IMR-90 (cell line): ENCODE data around the gene GRIK1. TPM values are rescaled to one million over a fixed set of nuclear protein-coding genes. Genes with fewer than 3 reads are reported as not detected.

Source experiments
- ATAC-seq: fragments of 200-7000 bp; cut with Tn5 transposase; 2 replicates; pipeline ENCODE4 v1.9.1; 2020; ENCODE audit warnings: low read depth, mild to moderate bottlenecking, moderate library complexity
- BruUV-seq: library from RNA; stranded (reverse); fragments of 400-500 nt; replicated peaks from 2 replicates; lab custom pipeline; 2021; lab: Mats Ljungman, UMichigan
- CTCF ChIA-PET: fragments of 300-600 bp; formaldehyde crosslinking; extraction: SDS; loops from one replicate; lab custom pipeline; 2021; ENCODE audit warnings: antibody characterized with exemption; lab: Yijun Ruan, JAX
- POLR2A ChIA-PET: fragments of 300-600 bp; sonication (Branson Sonifier 250); formaldehyde crosslinking; loops from one replicate; lab custom pipeline; 2022; ENCODE audit warnings: antibody characterized with exemption; ENCODE audit not compliant: unreplicated experiment; lab: Charles Lee
- DNase-seq: peaks from one replicate; pipeline ENCODE4 v3.0.0; 2013
- H2AFZ ChIP-seq: replicated peaks from 2 replicates; pipeline ENCODE3; 2013; ENCODE audit warnings: low read length, mild to moderate bottlenecking; ENCODE audit not compliant: poor library complexity
- H2AK5ac ChIP-seq: 2 replicates; pipeline ENCODE4 v1.6.1; 2013; ENCODE audit warnings: low read depth, low read length, inconsistent platforms
- H2AK9ac ChIP-seq: replicated peaks from 2 replicates; pipeline ENCODE3; 2013; ENCODE audit warnings: mild to moderate bottlenecking, low read depth, low read length, moderate library complexity; ENCODE audit not compliant: poor library complexity
- H2BK120ac ChIP-seq: 2 replicates; pipeline ENCODE4 v1.6.1; 2013; ENCODE audit warnings: low read depth, low read length, inconsistent platforms
- H2BK15ac ChIP-seq: 3 replicates; pipeline ENCODE4 v1.6.1; 2013; ENCODE audit warnings: low read depth, low read length, inconsistent platforms
- H2BK20ac ChIP-seq: 2 replicates; pipeline ENCODE4 v1.6.1; 2013; ENCODE audit warnings: low read depth, mild to moderate bottlenecking, inconsistent platforms, low read length, moderate library complexity
- H2BK5ac ChIP-seq: 2 replicates; pipeline ENCODE4 v1.6.1; 2013; ENCODE audit warnings: mild to moderate bottlenecking, low read depth, low read length, inconsistent platforms; ENCODE audit not compliant: poor library complexity, severe bottlenecking
- H3K14ac ChIP-seq: replicated peaks from 2 replicates; pipeline ENCODE4 v1.6.1; 2013; ENCODE audit warnings: low read depth, low read length, inconsistent platforms
- H3K18ac ChIP-seq: 2 replicates; pipeline ENCODE4 v1.6.1; 2013; ENCODE audit warnings: low read depth, low read length, control low read depth
- H3K23ac ChIP-seq: 2 replicates; pipeline ENCODE4 v1.6.1; 2013; ENCODE audit warnings: low read depth, low read length, inconsistent platforms
- H3K27ac ChIP-seq: 2 replicates; pipeline ENCODE4 v1.5.1; 2013; ENCODE audit warnings: mild to moderate bottlenecking, control low read depth, low read length; ENCODE audit not compliant: insufficient read depth
- H3K27me3 ChIP-seq: 2 replicates; pipeline ENCODE4 v1.6.1; 2013; ENCODE audit warnings: low read length; ENCODE audit not compliant: control insufficient read depth, insufficient read depth
- H3K36me3 ChIP-seq: 2 replicates; pipeline ENCODE4 v1.6.1; 2013; ENCODE audit warnings: low read length, mixed read lengths; ENCODE audit not compliant: control insufficient read depth, insufficient read depth
- H3K4ac ChIP-seq: 2 replicates; pipeline ENCODE4 v1.6.1; 2013; ENCODE audit warnings: low read depth, low read length, inconsistent platforms
- H3K4me1 ChIP-seq: 2 replicates; pipeline ENCODE4 v1.6.1; 2013; ENCODE audit warnings: low read length, mixed read lengths; ENCODE audit not compliant: control insufficient read depth, insufficient read depth
- H3K4me2 ChIP-seq: 2 replicates; pipeline ENCODE4 v1.6.1; 2013; ENCODE audit warnings: low read depth, mild to moderate bottlenecking, control low read depth, low read length, moderate library complexity
- H3K4me3 ChIP-seq: 2 replicates; pipeline ENCODE4 v1.5.1; 2013; ENCODE audit warnings: low read depth, mild to moderate bottlenecking, control low read depth, low read length, moderate library complexity; ENCODE audit not compliant: insufficient read depth
- H3K56ac ChIP-seq: 2 replicates; pipeline ENCODE4 v1.6.1; 2013; ENCODE audit warnings: low read length, inconsistent platforms; ENCODE audit not compliant: insufficient read depth; ENCODE audit errors: extremely low read depth
- H3K79me1 ChIP-seq, 2 experiments: 2 replicates each; pipeline ENCODE4 v1.6.1; 2013; ENCODE audit warnings: low read length in 2 of 2, inconsistent platforms in 1 of 2, low read depth in 1 of 2
- H3K9ac ChIP-seq: 2 replicates; pipeline ENCODE4 v1.6.1; 2013; ENCODE audit warnings: low read depth, low read length, control low read depth
- H3K9me1 ChIP-seq: 2 replicates; pipeline ENCODE4 v1.6.1; 2013; ENCODE audit warnings: low read length, inconsistent platforms; ENCODE audit not compliant: insufficient read depth
- H3K9me3 ChIP-seq: 2 replicates; pipeline ENCODE4 v1.6.1; 2013; ENCODE audit warnings: low read length; ENCODE audit not compliant: control insufficient read depth, insufficient read depth
- H4K20me1 ChIP-seq: 2 replicates; pipeline ENCODE4 v1.6.1; 2013; ENCODE audit warnings: low read length, inconsistent platforms; ENCODE audit not compliant: insufficient read depth
- H4K5ac ChIP-seq: 2 replicates; pipeline ENCODE4 v1.6.1; 2013; ENCODE audit warnings: mild to moderate bottlenecking, low read depth, low read length, control low read depth
- H4K8ac ChIP-seq, 2 experiments: 2 replicates each; pipeline ENCODE4 v1.6.1; 2013; ENCODE audit warnings: low read depth in 2 of 2, low read length in 2 of 2, control low read depth in 1 of 2, inconsistent platforms in 1 of 2
- H4K91ac ChIP-seq: 2 replicates; pipeline ENCODE4 v1.6.1; 2013; ENCODE audit warnings: low read depth, low read length, inconsistent platforms; ENCODE audit not compliant: insufficient read depth
- CHD1 ChIP-seq: IDR thresholded peaks from 2 replicates; pipeline ENCODE4 v1.6.1; 2012; ENCODE audit warnings: low read depth, low read length, improper control_type of control experiment
- MAFK ChIP-seq: IDR thresholded peaks from 2 replicates; pipeline ENCODE4 v1.6.1; 2012; ENCODE audit warnings: low read depth, low read length, improper control_type of control experiment
- MXI1 ChIP-seq: IDR thresholded peaks from 2 replicates; pipeline ENCODE4 v1.6.1; 2012; ENCODE audit warnings: low read depth, mild to moderate bottlenecking, low read length, moderate library complexity, borderline replicate concordance
- NFE2L2 ChIP-seq: fragments of 150-350 bp; IDR thresholded peaks from 2 replicates; pipeline ENCODE4 v1.6.1; 2016; ENCODE audit warnings: low read depth, mild to moderate bottlenecking, low read length
- POLR2A ChIP-seq: IDR thresholded peaks from 2 replicates; pipeline ENCODE4 v1.6.1; 2012; ENCODE audit warnings: mild to moderate bottlenecking, low read depth, low read length
- RAD21 ChIP-seq: IDR thresholded peaks from 2 replicates; pipeline ENCODE4 v1.6.1; 2012; ENCODE audit warnings: low read length, improper control_type of control experiment
- RCOR1 ChIP-seq: IDR thresholded peaks from 2 replicates; pipeline ENCODE4 v1.6.1; 2012; ENCODE audit warnings: mild to moderate bottlenecking, low read length, improper control_type of control experiment; ENCODE audit not compliant: insufficient replicate concordance
- RFX5 ChIP-seq: IDR thresholded peaks from 2 replicates; pipeline ENCODE4 v1.8.0; 2012; ENCODE audit warnings: low read depth, mild to moderate bottlenecking, low read length, moderate library complexity
- WGBS, 2 experiments: methylation state at CpG; one replicate each; pipeline versions ENCODE4 v1.1.5 to v1.1.7; 2013; ENCODE audit warnings: missing lambda C conversion rate in 2 of 2; ENCODE audit not compliant: insufficient read length in 1 of 2; ENCODE audit errors: extremely low coverage in 2 of 2; 5-methylcytosine and 5-hydroxymethylcytosine counted together
- dilution Hi-C: fragments of 300-500 bp; cut with HindIII; formaldehyde crosslinking; loops from one replicate; pipeline ENCODE4 v1.14.3; 2018; ENCODE audit warnings: low sequenced_read_pairs; ENCODE audit not compliant: unreplicated experiment
- in situ Hi-C: fragments of 300-500 bp; cut with MboI; formaldehyde crosslinking; loops from 3 replicates; pipeline ENCODE4 v1.14.3; 2019; ENCODE audit warnings: low sequenced_read_pairs, inconsistent platforms, mixed read lengths
- intact Hi-C: fragments of 100-400 bp; cut with micrococcal nuclease; formaldehyde crosslinking; loops from 2 replicates; pipeline ENCODE4 v1.10.0; 2022
- polyA plus RNA-seq, 3 experiments: library from polyadenylated mRNA; depleted of rRNA; stranded (reverse); fragments of >200 nt; gene quantifications; 2 replicates each; pipeline ENCODE4 v1.2.3, GENCODE V29; 2012; ENCODE audit warnings: low replicate concordance in 1 of 3
- total RNA-seq: library from RNA; depleted of rRNA; stranded (reverse); fragments of >200 nt; gene quantifications from 2 replicates; pipeline ENCODE4 v1.2.3, GENCODE V29; 2012

Gene GRIK1
- total and polyA plus RNA-seq, 2 of the 4 experiments (the other 2 are of a cell fraction) = not detected

DNA sequence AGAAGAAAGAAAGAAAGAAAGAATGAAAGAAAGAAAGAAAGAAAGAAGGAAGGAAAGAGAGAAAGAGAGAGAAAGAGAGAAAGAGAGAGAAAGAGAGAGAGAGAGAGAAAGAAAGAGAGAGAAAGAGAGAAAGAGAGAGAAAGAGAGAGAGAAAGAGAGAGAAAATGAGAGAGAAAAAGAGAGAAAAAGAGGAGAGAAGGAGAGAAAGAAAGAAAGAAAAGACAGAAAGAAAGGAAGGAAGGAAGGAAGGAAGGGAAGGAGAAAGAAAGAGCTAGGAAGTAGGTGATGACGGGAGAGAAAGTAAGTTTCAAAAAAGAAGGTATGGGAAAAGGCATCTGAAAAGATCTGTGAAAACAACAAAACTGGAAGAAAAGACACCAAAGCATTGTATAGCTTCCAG is 72.0 kb downstream of the GRIK1 start:
- H3K4me1 ChIP-seq = no peaks in the 10 kb centered on the region
- H2BK5ac ChIP-seq = no peak overlapping the region
- H3K27ac ChIP-seq = no peak overlapping the region
- intact Hi-C loops = no loop called here
- no peaks in the 10 kb centered on the region for H3K9me1 ChIP-seq
- H3K9me3 ChIP-seq = no peaks in the 10 kb centered on the region
- H2BK15ac ChIP-seq = no peak overlapping the region
- no peak overlapping the region for H2AK9ac ChIP-seq
- no peaks in the 10 kb centered on the region for H4K20me1 ChIP-seq
- TF ChIP-seq RFX5 (no peak), CHD1 (no peak), RAD21 (no peak), NFE2L2 (no peak), POLR2A (no peak), RCOR1 (no peak), MAFK (no peak), MXI1 (no peak)
- H4K8ac ChIP-seq = no peak overlapping the region
- H3K9ac ChIP-seq = no peak overlapping the region
- no peak overlapping the region for H3K56ac ChIP-seq
- H2AK5ac ChIP-seq = no peak overlapping the region
- no peak overlapping the region for H3K4ac ChIP-seq
- in situ Hi-C loops = no loop called here
- H3K4me2 ChIP-seq = no peak overlapping the region
- no TSS peak for BruUV-seq
- dilution Hi-C loops = no loop called here
- H4K91ac ChIP-seq = no peak overlapping the region
- H4K5ac ChIP-seq = no peak overlapping the region
- no peak overlapping the region for H3K23ac ChIP-seq
- ATAC-seq = no peak
- H3K36me3 ChIP-seq = no peaks in the 10 kb centered on the region
- WGBS, 2 experiments = 100% methylated on average over 1 of the region's 1 CpG; no CpG with 5 or more reads in 1 of the 2 experiments
- no peak overlapping the region for H3K4me3 ChIP-seq
- no peaks in the 10 kb centered on the region for H3K79me1 ChIP-seq
- no peaks in the 10 kb centered on the region for H3K27me3 ChIP-seq
- ChIA-PET POLR2A (no interaction called here), CTCF (no interaction called here)
- no peak overlapping the region for H2BK120ac ChIP-seq
- no peak for DNase-seq
- no peak overlapping the region for H2AFZ ChIP-seq
- no peak overlapping the region for H3K18ac ChIP-seq
- no peak overlapping the region for H3K14ac ChIP-seq
- H2BK20ac ChIP-seq = no peak overlapping the region
